H1 (cell line): ENCODE measurements around the gene NFIA. TPM values are rescaled to one million over a fixed set of nuclear protein-coding genes. Genes with fewer than 3 reads are reported as not detected.

Source experiments
- CTCF ChIA-PET: fragments of 300-600 bp; sonication (Branson Sonifier 250); formaldehyde crosslinking; loops from one replicate; lab custom pipeline; 2021; ENCODE audit not compliant: partially characterized antibody; lab: Charles Lee
- POLR2A ChIA-PET: fragments of 300-600 bp; sonication (Branson Sonifier 250); formaldehyde crosslinking; loops from one replicate; lab custom pipeline; 2021; ENCODE audit warnings: inconsistent platforms; ENCODE audit not compliant: partially characterized antibody; lab: Charles Lee
- DNase-seq, 2 experiments: peaks; one replicate each; pipeline versions ENCODE4 v3.0.0 to v3.0.0-alpha.2; 2010 to 2022; ENCODE audit warnings: low spot score in 2 of 2, low read depth in 1 of 2, mixed read lengths in 1 of 2
- FAIRE-seq: peaks from 2 replicates; lab custom pipeline; 2011; peaks lifted over from hg19 to GRCh38; lab: Jason Lieb, UNC
- H2AFZ ChIP-seq: 2 replicates; pipeline ENCODE4 v1.8.1; 2012; ENCODE audit warnings: low read length, inconsistent platforms
- H2AK5ac ChIP-seq: 2 replicates; pipeline ENCODE4 v1.6.1; 2013; ENCODE audit warnings: low read depth, low read length
- H2BK120ac ChIP-seq: replicated peaks from 2 replicates; pipeline ENCODE3; 2013; ENCODE audit warnings: low read depth, low read length, inconsistent platforms
- H2BK12ac ChIP-seq: 2 replicates; pipeline ENCODE4 v1.6.1; 2013; ENCODE audit warnings: low read depth, low read length
- H2BK15ac ChIP-seq: 2 replicates; pipeline ENCODE4 v1.6.1; 2013; ENCODE audit warnings: low read length
- H2BK20ac ChIP-seq: 2 replicates; pipeline ENCODE4 v1.6.1; 2013; ENCODE audit warnings: low read length
- H2BK5ac ChIP-seq: 2 replicates; pipeline ENCODE4 v1.6.1; 2013; ENCODE audit warnings: low read depth, low read length
- H3K14ac ChIP-seq: 2 replicates; pipeline ENCODE4 v1.6.1; 2013; ENCODE audit warnings: inconsistent platforms; ENCODE audit not compliant: insufficient read length
- H3K18ac ChIP-seq: 2 replicates; pipeline ENCODE4 v1.6.1; 2013; ENCODE audit warnings: low read length; ENCODE audit errors: extremely low read depth
- H3K23ac ChIP-seq: 2 replicates; pipeline ENCODE4 v1.6.1; 2013; ENCODE audit warnings: inconsistent platforms; ENCODE audit not compliant: insufficient read length
- H3K23me2 ChIP-seq: 2 replicates; pipeline ENCODE4 v1.6.1; 2013; ENCODE audit warnings: low read depth, low read length
- H3K27ac ChIP-seq: 2 replicates; pipeline ENCODE4 v1.6.1; 2011; ENCODE audit warnings: low read depth, low read length, inconsistent platforms
- H3K27me3 ChIP-seq, 4 experiments: replicated peaks in 1 of 4; 1 replicate in 1 of 4; 2 replicates in 3 of 4; pipeline versions ENCODE4 v1.6.1 to v1.8.1; 2011 to 2013; ENCODE audit warnings: low read length in 3 of 4, mild to moderate bottlenecking in 3 of 4, inconsistent platforms in 2 of 4, mixed read lengths in 2 of 4, moderate library complexity in 1 of 4; ENCODE audit not compliant: control insufficient read depth in 3 of 4, insufficient read depth in 3 of 4; ENCODE audit errors: extremely low read depth in 1 of 4
- H3K36me3 ChIP-seq, 4 experiments: 2 replicates each; pipeline versions ENCODE4 v1.6.1 to v1.8.1; 2011 to 2013; ENCODE audit warnings: mild to moderate bottlenecking in 4 of 4, low read length in 3 of 4, moderate library complexity in 2 of 4, control low read depth in 1 of 4, inconsistent platforms in 1 of 4; ENCODE audit not compliant: insufficient read depth in 4 of 4, control insufficient read depth in 2 of 4
- H3K4ac ChIP-seq: replicated peaks from 2 replicates; pipeline ENCODE3; 2013; ENCODE audit warnings: low read length, low read depth, mixed read lengths, inconsistent platforms; ENCODE audit not compliant: insufficient read length
- H3K4me1 ChIP-seq, 4 experiments: replicated peaks in 1 of 4; 1 replicate in 1 of 4; 2 replicates in 3 of 4; pipeline versions ENCODE4 v1.6.1 to v1.8.1; 2011 to 2013; ENCODE audit warnings: low read length in 3 of 4, inconsistent platforms in 2 of 4, mixed read lengths in 1 of 4; ENCODE audit not compliant: insufficient read depth in 4 of 4, control insufficient read depth in 3 of 4
- H3K4me2 ChIP-seq, 2 experiments: 2 replicates each; pipeline versions ENCODE4 v1.6.1 to v1.8.1; 2011 to 2013; ENCODE audit warnings: low read depth in 2 of 2, low read length in 2 of 2, control low read depth in 1 of 2, inconsistent platforms in 1 of 2, mild to moderate bottlenecking in 1 of 2; ENCODE audit not compliant: insufficient read depth in 1 of 2
- H3K4me3 ChIP-seq, 4 experiments: fragments of 200-600, 300-600 bp in 1 of 4; sonication (generic), shearing (Covaris generic), sonication (Bioruptor Twin) in 1 of 4; 2 replicates each; pipeline versions ENCODE4 v1.5.1 to v1.8.1; 2011 to 2016; ENCODE audit warnings: low read length in 4 of 4, low read depth in 3 of 4, control low read depth in 2 of 4, inconsistent platforms in 2 of 4, mild to moderate bottlenecking in 2 of 4, mixed read lengths in 1 of 4, moderate library complexity in 1 of 4; ENCODE audit not compliant: insufficient read depth in 2 of 4; ENCODE audit errors: extremely low read depth in 1 of 4
- H3K56ac ChIP-seq: replicated peaks from 2 replicates; pipeline ENCODE3; 2013; ENCODE audit warnings: low read depth, mild to moderate bottlenecking, mixed read lengths, low read length, inconsistent platforms; ENCODE audit not compliant: insufficient read length
- H3K79me1 ChIP-seq: 2 replicates; pipeline ENCODE4 v1.6.1; 2013; ENCODE audit warnings: low read depth, low read length, control low read depth
- H3K79me2 ChIP-seq, 2 experiments: 2 replicates each; pipeline versions ENCODE4 v1.6.1 to v1.8.1; 2012 to 2013; ENCODE audit warnings: low read length in 2 of 2, mild to moderate bottlenecking in 2 of 2, inconsistent platforms in 1 of 2; ENCODE audit not compliant: insufficient read depth in 2 of 2, control insufficient read depth in 1 of 2
- H3K9ac ChIP-seq, 4 experiments: replicated peaks in 1 of 4; 1 replicate in 1 of 4; 2 replicates in 3 of 4; pipeline versions ENCODE4 v1.6.1 to v1.8.1; 2011 to 2013; ENCODE audit warnings: low read depth in 3 of 4, low read length in 3 of 4, control low read depth in 2 of 4, mild to moderate bottlenecking in 2 of 4, moderate library complexity in 2 of 4, inconsistent platforms in 1 of 4; ENCODE audit errors: extremely low read depth in 1 of 4
- H3K9me3 ChIP-seq, 2 experiments: 2 replicates each; pipeline versions ENCODE4 v1.6.1 to v1.8.1; 2012 to 2013; ENCODE audit warnings: mild to moderate bottlenecking in 2 of 2, moderate library complexity in 2 of 2, control low read depth in 1 of 2, inconsistent platforms in 1 of 2, low read depth in 1 of 2, low read length in 1 of 2, mixed read lengths in 1 of 2; ENCODE audit not compliant: insufficient read depth in 2 of 2
- H4K20me1 ChIP-seq, 2 experiments: replicated peaks in 1 of 2; 2 replicates each; pipeline versions ENCODE3 to v1.8.1; 2011 to 2013; ENCODE audit warnings: inconsistent platforms in 2 of 2, low read length in 2 of 2, mild to moderate bottlenecking in 1 of 2; ENCODE audit not compliant: insufficient read depth in 2 of 2, control insufficient read depth in 1 of 2
- H4K5ac ChIP-seq: 2 replicates; pipeline ENCODE4 v1.6.1; 2013; ENCODE audit warnings: low read length, low read depth, mixed read lengths, inconsistent platforms; ENCODE audit not compliant: insufficient read length
- H4K8ac ChIP-seq: 2 replicates; pipeline ENCODE4 v1.8.0; 2013; ENCODE audit warnings: mild to moderate bottlenecking, moderate library complexity, low read length, inconsistent platforms; ENCODE audit not compliant: insufficient read depth; ENCODE audit errors: extremely low read depth
- H4K91ac ChIP-seq: replicated peaks from 2 replicates; pipeline ENCODE3; 2013; ENCODE audit warnings: low read length, mixed read lengths, inconsistent platforms; ENCODE audit not compliant: insufficient read length
- ASH2L ChIP-seq: fragments of 200-600, 300-600 bp; sonication (generic); IDR thresholded peaks from one replicate; pipeline ENCODE4 v1.7.1; 2017; ENCODE audit warnings: low read length
- BACH1 ChIP-seq: IDR thresholded peaks from 2 replicates; pipeline ENCODE4 v1.6.1; 2012; ENCODE audit warnings: low read length, improper control_type of control experiment
- CHD2 ChIP-seq: IDR thresholded peaks from 2 replicates; pipeline ENCODE4 v1.6.1; 2012; ENCODE audit warnings: low read length, improper control_type of control experiment
- CTCF ChIP-seq, 3 experiments: IDR thresholded peaks; 1 replicate in 2 of 3; 2 replicates in 1 of 3; pipeline versions ENCODE4 v1.5.1 to v1.6.1; 2011; ENCODE audit warnings: low read length in 3 of 3, mild to moderate bottlenecking in 3 of 3, inconsistent platforms in 2 of 3, low read depth in 1 of 3, moderate library complexity in 1 of 3; ENCODE audit not compliant: insufficient read depth in 1 of 3; ENCODE audit errors: control extremely low read depth in 1 of 3
- E2F6 ChIP-seq: IDR thresholded peaks from 2 replicates; pipeline ENCODE4 v1.6.1; 2012; ENCODE audit warnings: inconsistent platforms
- HDAC6 ChIP-seq: IDR thresholded peaks from one replicate; pipeline ENCODE4 v1.7.1; 2012; ENCODE audit warnings: low read depth, mild to moderate bottlenecking, inconsistent platforms, low read length, moderate library complexity
- JUN ChIP-seq: IDR thresholded peaks from 2 replicates; pipeline ENCODE4 v1.6.1; 2011; ENCODE audit warnings: low read depth, mild to moderate bottlenecking, improper control_type of control experiment, low read length
- KDM5A ChIP-seq: fragments of 200-600 bp; IDR thresholded peaks from 2 replicates; pipeline ENCODE4 v1.7.1; 2012; ENCODE audit warnings: mild to moderate bottlenecking, low read length, inconsistent platforms, mixed read lengths
- NRF1 ChIP-seq: IDR thresholded peaks from 2 replicates; pipeline ENCODE4 v1.6.1; 2011; ENCODE audit warnings: mild to moderate bottlenecking, low read depth, low read length, improper control_type of control experiment
- SRF ChIP-seq: IDR thresholded peaks from 2 replicates; pipeline ENCODE4 v1.6.1; 2011; ENCODE audit warnings: mild to moderate bottlenecking, low read depth, low read length, moderate library complexity
- TCF12 ChIP-seq: IDR thresholded peaks from 2 replicates; pipeline ENCODE4 v1.6.1; 2011; ENCODE audit warnings: low read depth, mild to moderate bottlenecking, low read length
- WGBS, 2 experiments: shearing (Covaris generic) in 1 of 2; methylation state at CpG; one replicate each; pipeline versions ENCODE4 v1.1.6 to v1.1.7; 2013 to 2015; ENCODE audit warnings: low lambda C conversion rate in 2 of 2, mixed read lengths in 2 of 2, inconsistent platforms in 1 of 2, low coverage in 1 of 2, missing lambda C conversion rate in 1 of 2; ENCODE audit not compliant: insufficient replicate concordance in 2 of 2, insufficient coverage in 1 of 2, insufficient read length in 1 of 2; ENCODE audit errors: extremely low coverage in 1 of 2, missing lambda C conversion rate in 1 of 2; 5-methylcytosine and 5-hydroxymethylcytosine counted together
- polyA plus RNA-seq, 7 experiments: library from polyadenylated mRNA; depleted of rRNA in 3 of 7; stranded (reverse) in 5 of 7; unstranded in 2 of 7; fragments of >200 nt in 5 of 7; fragments of 200-250 nt in 2 of 7; gene quantifications; 1 replicate in 5 of 7; 2 replicates in 1 of 7; 4 replicates in 1 of 7; pipeline versions ENCODE4 v1.2.1 to v1.2.3, GENCODE V29; 2011 to 2013; ENCODE audit warnings: missing spikeins in 2 of 7, mixed read lengths in 2 of 7
- total RNA-seq: library from RNA; stranded (reverse); fragmentation: NEBNext Ultra II Directional; extraction: Animal tissue kit (Norgen Biotek cat#: 25700); gene quantifications from 2 replicates; pipeline ENCODE4 v1.2.1, GENCODE V29; 2021

NFIA gene
- total and polyA plus RNA-seq, 2 of the 8 experiments (the other 6 are each of a cell fraction or from before 2014, with no cell fraction given): 1.8 to 2.3 TPM

- ChIA-PET CTCF (interaction anchor here (0.7 to 1.3 kb wide), 5 partner anchors 49 to 414 kb away, joined by 3 to 4 read pairs (median 3); no protein-coding TSS in a partner anchor), POLR2A (no interaction called here)
- Histone ChIP-seq H2BK5ac (peak overlapping the region; percentile 23; the same call in 1 of the 2 replicates), H3K23me2 (no peaks in the 10 kb centered on the region), H3K9ac (no peak overlapping the region), H2BK15ac (peak overlapping the region; percentile 85; the same call in 1 of the 2 replicates), H4K5ac (no peak overlapping the region), H3K4ac (no peak overlapping the region), H2AFZ (no peak overlapping the region), H2BK120ac (no peak overlapping the region), H3K27ac (no peak overlapping the region), H4K8ac (no peak overlapping the region; the same call in 1 of the 2 replicates), H4K91ac (no peak overlapping the region), H3K23ac (no peak overlapping the region), H3K27me3 (peaks cover 0 to 6% (median 1%) of the 10 kb centered on the region in 4 experiments; a peak in 1 of 7 replicates), H2BK12ac (no peak overlapping the region), H3K79me2 (no peaks in the 10 kb centered on the region), H3K14ac (no peak overlapping the region), H3K4me2 (0 out of 4 replicates have a peak overlapping the region, but pooled peaks of 1 of the 2 experiments have one; percentile 41), H3K9me3 (no peaks in the 10 kb centered on the region), H2AK5ac (no peak overlapping the region), H3K79me1 (no peaks in the 10 kb centered on the region), H3K56ac (no peak overlapping the region), H3K18ac (no peak overlapping the region), H3K4me3 (no peak overlapping the region), H2BK20ac (no peak overlapping the region), H4K20me1 (no peaks in the 10 kb centered on the region), H3K36me3 (no peaks in the 10 kb centered on the region), H3K4me1 (peaks cover 10 to 24% (median 12%) of the 10 kb centered on the region in 4 experiments; a peak in 6 of 7 replicates)
- DNase-seq (no peak), FAIRE-seq (no peak)
- WGBS, 2 experiments: 87% methylated on average over 3 of the region's 4 CpGs; no CpG with 5 or more reads in 1 of the 2 experiments
- TF ChIP-seq JUN (no peak), ASH2L (no peak), CHD2 (no peak), E2F6 (no peak), SRF (no peak), KDM5A (no peak), TCF12 (no peak), BACH1 (no peak), CTCF (IDR thresholded peaks at IDR 0.05; ENCODE audit: control extremely low read depth in 1 of 3, insufficient read depth in 1 of 3, low read depth in 1 of 3, low read length in 3 of 3) (no peak), HDAC6 (no peak), NRF1 (no peak)
Observed at GRCh38 chr1:61463220-61463619, 380.9 kb downstream of the NFIA start.
